Measurements from ENCODE around the gene MOCS3.

The MOCS3 gene

GRCh38 chr20:50958615-50959542 is at the start of gene MOCS3:
MOCS3 (plus strand) TSS chr20:50958818; CDS start chr20:50958843, 25 bp downstream.
- DNase-seq (ENCODE audit: low spot score), result peak; percentile 87

DNA sequence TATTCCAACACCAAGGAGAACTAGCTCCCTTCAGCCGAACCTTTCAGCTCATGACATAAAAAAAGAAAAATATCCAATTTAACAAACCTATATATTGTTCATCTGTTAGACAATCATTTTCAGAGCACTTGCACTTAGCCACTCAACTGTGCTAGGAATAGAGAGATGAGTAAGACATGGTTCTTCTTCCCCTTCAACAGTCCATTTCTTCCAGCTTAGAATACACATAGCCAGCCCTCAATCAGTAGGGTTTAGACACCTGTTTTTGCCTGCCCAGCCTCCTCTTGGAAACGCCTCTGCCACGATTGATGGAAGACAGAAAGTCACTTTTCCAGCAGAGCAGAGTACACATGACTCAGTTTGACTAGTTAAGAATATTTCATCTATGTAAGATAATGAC is 49.2 kb upstream of the MOCS3 start:
- DNase-seq (ENCODE audit: low spot score), result no peak

GRCh38 chr20:50911030-50911429 is 47.6 kb upstream of the MOCS3 start:
- no peak for DNase-seq (ENCODE audit: low spot score)

- DNase-seq (ENCODE audit: low spot score), result no peak
These were observed 46.9 kb upstream of the MOCS3 start for GRCh38 chr20:50911716-50912115.

DNA sequence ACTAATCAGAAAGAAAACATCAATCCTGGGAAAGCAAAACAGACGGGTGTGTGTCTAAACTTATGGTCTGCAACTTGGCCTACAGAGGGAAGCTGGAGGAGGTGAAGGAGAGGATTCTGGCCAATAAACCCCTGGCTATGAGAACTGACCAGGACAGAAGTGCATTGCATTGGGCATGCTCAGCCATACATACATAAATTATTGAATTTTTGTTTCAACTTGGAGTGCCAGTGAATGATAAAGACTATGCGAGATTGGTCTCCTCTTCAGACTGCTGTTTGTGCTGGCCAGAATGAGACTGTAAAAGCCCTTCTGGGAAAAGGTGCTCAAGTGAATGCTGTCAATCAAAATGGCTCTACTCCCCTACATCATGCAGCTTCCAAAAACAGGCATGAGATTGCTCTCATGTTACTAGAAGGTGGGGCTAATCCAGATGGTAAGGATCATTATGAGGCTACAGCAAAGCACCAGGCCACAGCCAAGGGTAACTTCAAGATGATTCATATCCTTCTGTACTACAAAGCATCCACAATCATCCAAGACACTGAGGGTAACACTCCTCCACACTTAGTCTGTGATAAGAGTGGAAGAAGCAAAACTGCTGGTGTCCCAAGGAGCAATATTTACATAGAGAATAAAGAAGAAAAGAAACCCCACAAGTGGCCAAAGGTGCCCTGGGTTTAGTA is 44.8 kb upstream of the MOCS3 start:
- DNase-seq (ENCODE audit: low spot score), result peak; percentile 65

- DNase-seq (ENCODE audit: low spot score), result no peak
These were observed 43.2 kb upstream of the MOCS3 start for GRCh38 chr20:50915424-50915823.

GRCh38 chr20:50916257-50916656 is 42.4 kb upstream of the MOCS3 start:
- DNase-seq (ENCODE audit: low spot score), result no peak

DNA sequence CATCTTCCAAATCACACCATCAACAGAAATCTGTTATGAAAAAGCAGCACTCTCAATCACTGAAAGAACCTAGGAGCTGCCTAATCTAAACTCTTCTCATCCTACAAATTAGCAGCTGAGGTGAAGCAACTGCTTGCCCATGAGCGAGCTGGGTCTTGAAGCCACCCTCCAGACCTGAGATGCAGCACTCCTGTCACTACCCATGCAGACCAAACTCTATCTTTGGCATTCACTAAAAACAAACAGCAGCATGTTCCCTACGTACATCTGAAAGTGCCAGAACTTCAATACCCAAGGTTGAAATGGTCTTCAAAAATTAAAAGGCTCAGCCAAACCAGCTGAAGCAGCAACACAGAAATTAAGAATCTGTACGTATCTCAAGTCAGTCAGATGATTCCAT is 41.7 kb upstream of the MOCS3 start:
- DNase-seq (ENCODE audit: low spot score), result no peak

- DNase-seq (ENCODE audit: low spot score), result no peak
These were observed 40.2 kb upstream of the MOCS3 start for GRCh38 chr20:50918403-50918802.

DNA sequence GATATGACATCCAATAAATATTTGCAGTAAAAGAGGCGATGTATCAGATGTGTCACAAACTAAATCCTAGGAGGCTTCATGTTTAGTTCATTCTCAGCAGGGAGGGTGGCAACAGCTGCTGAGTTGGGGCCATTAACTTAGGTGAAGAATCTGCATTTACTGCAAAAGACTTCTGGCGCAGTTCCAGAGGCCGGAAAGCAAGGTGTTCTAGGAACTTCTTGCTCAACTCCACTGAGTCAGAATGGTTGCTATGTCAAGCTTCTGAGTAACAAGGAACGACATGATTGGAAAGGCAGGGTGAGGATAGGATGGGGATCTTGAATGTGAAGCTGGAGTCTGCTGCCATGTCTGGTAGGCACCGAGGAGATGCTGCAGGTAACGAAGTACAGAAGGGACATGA is 39.1 kb upstream of the MOCS3 start:
- no peak for DNase-seq (ENCODE audit: low spot score)

DNA sequence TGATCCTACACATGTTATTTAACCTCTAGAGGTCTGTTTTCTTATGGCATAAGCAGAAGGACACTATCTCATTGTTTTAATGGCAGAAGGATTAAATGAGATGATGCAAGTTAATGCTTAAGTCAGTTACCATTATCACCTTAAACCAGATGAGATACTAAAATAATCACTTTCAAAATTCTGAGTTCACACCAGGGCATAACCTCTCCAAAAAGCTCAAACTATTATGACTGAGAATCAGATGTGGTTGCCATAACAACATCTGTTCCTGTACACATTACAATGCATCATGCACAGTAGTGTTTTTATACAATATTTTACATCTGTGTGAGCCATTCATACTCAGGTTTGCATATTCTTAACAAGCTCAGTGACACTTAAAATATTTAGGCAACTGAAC is 37.6 kb upstream of the MOCS3 start:
- peak; percentile 21 for DNase-seq (ENCODE audit: low spot score)

DNA sequence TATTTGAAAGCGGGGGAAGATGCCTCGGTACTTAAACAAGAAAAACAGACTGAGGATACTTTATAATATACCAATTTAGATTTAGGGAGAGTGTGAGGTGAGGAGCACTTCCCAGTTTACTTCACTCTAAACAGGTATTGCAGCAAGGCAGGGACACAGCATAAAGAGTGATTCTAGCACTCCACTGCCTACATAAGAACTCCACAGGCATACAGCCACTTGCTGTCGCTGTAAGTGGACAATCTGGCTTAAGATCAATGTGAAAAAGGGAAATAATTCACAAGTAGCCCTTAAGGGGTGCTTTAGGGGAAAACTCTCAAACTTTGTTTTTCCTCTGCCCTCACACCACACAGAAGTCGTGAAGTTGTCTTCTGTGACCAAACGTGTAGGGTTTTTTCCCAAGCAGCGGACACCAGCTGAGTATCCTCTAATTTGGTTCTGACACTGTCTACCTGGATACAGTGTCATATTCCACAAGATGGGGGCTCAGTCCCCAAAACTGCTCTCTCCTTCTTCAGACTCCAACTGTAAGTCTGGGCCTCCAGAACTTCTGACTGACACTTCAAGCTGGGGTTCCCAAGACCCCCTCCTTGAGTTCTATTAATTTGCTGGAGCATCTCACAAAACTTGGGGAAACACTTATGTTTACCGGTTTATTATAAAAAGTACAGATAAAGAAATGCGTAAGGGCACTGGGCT is 36.7 kb upstream of the MOCS3 start:
- no peak for DNase-seq (ENCODE audit: low spot score)

DNA sequence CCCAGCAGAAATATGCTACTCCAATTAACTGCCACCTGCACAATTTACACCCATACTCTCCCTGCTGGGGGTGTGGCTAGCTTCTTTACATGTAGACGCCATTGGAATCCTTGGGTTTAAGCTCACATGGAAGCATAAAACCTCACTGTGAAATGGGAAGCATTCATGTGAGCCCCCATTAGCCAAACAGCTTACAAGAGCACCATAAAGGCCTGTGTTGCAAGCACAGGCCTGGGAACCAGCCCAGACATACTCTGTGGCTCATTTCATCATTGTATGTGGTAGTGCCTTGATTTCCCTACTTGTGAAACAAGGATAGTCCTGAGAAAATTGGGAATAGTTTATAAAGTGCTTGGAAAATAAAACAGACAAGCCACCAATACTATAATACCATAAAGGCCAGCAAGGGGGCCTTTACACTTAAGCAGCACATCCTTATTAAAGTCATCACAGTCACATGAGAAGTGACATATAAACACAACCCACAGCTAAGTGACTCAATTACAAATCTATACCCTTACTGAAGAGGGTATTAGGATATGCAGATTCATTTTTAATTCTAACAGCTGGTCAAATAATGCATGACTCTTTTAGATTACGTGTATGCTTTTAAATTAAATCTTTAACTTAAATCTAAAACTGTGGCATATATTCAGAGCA is 34.2 kb upstream of the MOCS3 start:
- no peak for DNase-seq (ENCODE audit: low spot score)

DNA sequence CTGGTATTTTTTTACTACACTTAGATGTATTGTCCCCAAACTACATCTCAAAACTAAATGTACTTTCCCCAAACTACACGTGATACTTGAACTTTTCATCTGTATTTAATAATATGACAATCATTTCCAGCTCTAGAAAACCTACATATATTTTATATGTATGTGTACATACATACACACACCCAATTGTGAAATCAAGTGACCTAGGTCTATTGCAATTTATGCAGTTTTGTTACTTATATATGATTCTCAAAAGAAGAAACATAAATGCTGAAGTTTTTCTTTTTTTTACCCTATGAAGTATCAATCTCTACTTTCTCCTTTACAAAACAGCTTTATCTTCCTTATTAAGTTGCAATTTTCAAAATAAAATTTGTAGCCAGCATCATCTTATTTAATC is 32.1 kb upstream of the MOCS3 start:
- no peak for DNase-seq (ENCODE audit: low spot score)

- peak; percentile 16 for DNase-seq (ENCODE audit: low spot score)
These were observed 30.1 kb upstream of the MOCS3 start for GRCh38 chr20:50928469-50928868.

DNA sequence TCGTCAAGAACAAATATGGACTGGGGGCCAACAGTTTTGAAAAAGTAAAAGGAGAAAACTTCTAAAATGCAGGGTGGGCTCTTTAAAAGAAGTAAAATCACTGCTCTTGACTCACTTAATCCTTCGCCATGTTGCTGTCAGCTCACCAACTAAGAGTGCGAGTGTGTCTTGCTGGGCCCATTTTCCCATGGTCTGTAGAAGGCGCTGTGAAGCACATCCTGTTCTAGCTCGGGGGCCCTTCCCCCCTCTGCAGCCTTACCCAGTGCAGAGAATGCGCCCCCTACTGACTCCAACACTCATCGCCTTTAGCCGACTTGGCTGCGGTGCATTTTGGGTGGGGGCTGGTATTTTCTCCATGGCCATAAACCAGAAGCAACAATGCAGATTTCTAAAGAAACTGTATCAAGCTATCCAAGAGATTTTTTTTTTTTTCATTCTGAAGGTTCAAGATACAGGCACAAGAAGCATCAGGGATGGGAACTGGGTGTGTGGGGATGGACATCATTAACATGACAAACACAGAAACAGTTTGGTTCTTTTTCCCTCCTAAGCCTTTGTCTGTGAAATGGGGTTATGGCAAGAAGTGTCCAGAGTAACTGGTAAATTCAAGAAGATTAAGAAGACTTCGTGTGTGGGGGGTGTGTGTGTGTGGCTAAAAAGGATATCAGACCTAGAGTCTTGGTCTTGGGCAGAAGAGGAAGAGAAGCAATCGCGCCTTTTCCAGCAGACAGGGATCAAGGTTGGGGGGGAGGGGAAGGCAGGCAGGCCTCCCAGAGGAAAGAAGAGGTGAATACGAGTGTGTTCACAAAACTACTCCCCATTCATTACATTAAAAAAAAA is 29.1 kb upstream of the MOCS3 start:
- peak; percentile 97 for DNase-seq (ENCODE audit: low spot score)

DNA sequence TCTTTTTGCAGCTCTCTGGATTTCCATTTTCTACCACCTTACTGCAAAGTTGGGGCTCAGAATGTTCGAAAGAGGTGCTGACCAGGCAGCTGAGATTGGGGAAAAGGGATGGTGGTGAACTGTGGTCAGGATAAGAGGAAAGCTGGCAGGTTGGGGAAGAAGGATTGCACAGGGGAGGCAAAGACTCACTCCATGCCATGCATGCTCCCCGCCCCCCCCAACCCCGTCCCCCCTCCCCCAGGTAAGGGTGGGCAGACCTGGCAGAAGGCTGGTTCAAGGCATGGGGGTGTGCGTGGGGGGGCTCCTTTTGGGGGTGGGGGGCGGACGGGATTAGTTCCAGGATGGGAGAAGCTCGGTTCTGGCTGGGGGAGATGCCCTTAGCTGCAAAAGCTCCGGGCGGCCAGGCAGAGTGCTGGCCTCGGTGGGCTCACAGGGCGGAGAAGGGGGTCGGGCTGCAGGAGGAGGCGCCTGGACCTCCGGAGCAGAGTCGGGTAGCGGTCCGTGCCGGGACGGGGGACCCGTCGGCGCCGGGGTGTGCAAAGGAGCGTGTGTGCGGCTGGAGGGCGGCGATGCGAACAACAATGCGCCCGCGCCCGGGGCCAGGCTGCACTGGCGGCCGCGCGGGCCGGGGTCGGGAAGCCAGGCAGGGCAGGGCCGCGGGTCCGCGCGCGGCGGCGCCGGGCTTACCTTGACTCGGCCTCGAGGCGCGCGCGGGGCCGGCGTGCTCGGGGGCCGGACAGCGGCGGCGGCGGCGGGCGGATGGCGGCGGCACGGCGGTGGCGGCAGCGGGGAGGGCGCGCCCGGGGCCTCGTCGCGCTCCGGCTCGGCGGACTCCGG is 28.3 kb upstream of the MOCS3 start:
- no peak for DNase-seq (ENCODE audit: low spot score)

DNA sequence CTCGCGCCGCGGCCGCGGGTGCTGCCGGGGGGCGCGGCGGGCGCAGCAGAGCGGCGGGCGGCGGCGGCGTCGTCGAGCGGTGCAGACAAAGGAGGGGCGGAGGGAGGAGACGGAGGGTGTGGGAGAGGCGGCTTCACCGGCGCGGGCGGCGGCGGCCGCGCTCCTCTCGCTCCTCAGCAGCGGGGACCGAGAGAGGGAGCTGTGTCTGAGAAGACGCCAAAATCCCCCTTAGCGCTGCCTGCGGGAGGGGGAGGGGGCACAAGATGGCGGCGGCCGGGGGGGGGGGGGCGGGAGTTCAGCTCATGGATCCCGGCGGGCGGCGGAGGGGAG is 27.7 kb upstream of the MOCS3 start:
- no peak for DNase-seq (ENCODE audit: low spot score)

- DNase-seq (ENCODE audit: low spot score), result peak; percentile 92
These were observed 27.2 kb upstream of the MOCS3 start, which contains the start of gene ADNP for GRCh38 chr20:50931306-50932015. ADNP (minus strand) TSS chr20:50931437; CDS start chr20:50903996, 27,441 bp downstream.

DNA sequence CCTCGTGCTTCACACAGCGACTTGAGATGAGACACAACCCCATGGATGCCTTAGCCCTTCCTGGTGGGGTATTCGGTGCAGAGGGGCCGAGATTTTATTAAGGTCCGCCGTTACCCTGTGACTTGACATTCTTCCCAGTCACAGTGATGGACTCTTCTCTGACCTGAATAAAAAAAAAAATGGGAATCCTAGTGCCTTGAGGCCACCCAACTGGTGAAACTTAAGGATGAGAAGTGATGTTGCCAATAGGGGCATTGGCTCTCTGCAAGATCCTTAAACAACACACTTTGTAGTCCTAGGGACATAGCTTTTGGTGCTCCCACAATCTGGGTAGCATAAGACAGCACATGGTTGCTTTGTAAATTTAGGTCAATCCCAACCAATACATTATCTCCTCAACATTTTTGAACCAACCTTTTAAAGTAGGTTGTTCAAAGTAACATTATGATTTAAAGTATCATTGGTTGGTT is 26.6 kb upstream of the MOCS3 start:
- DNase-seq (ENCODE audit: low spot score), result no peak

Measured in activated CD4-positive, alpha-beta T cell treated with anti-CD3 and anti-CD28 coated beads, Interleukin-2, Interleukin-4, amounts not matched to agents 100 ng/mL and 50 ng/mL, durations not matched to agents 16 hours and 8 hours (primary cell).